Measurements from ENCODE around the gene CSNK1G1.
"Not testable (repeated sequence)": the region's sequence is repeated elsewhere in the genome, so short reads cannot be mapped to it uniquely, and the experiment has no call there.

The CSNK1G1 gene

DNA sequence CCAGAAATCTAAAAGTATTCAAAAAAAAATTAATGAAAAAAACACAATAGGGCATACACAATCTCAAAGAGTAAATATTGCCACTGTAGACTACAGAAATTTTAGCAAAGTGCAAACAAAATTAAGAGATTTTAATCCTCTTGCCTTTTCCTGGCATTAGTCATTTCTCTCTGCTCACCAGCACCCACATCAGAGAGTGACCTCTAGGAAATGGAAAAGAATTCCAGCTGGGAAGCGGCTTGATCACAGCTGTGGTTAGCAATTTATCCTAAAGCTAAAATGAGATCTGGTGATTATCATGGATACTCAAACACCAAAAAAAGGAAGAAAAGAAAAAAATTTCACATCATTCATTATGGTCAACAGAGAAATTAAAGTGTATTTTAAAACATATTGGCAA, 7.5 kb downstream of the CSNK1G1 start:
- DNase-seq: no peak
- no peak overlapping the region for H2AFZ ChIP-seq (ENCODE audit: low read length)
- no peaks in the 10 kb centered on the region for H4K20me1 ChIP-seq (ENCODE audit: insufficient read depth, low read length)
- H3F3A ChIP-seq (ENCODE audit: insufficient read depth, low read length): no peaks in the 10 kb centered on the region
- no peaks in the 10 kb centered on the region for H3K4me1 ChIP-seq (ENCODE audit: low read length)
- H3K9me2 ChIP-seq (replicated peaks; ENCODE audit: insufficient read depth, low read length): no peaks in the 10 kb centered on the region
- no peak overlapping the region for H3K9ac ChIP-seq (ENCODE audit: low read length)
- no peaks in the 10 kb centered on the region for H3K36me3 ChIP-seq (replicated peaks; ENCODE audit: insufficient read depth, low read length)
- no peaks in the 10 kb centered on the region for H3K9me3 ChIP-seq (replicated peaks; ENCODE audit: insufficient read depth, low read length)
- H3K79me2 ChIP-seq (ENCODE audit: low read length): peaks cover 17% of the 10 kb centered on the region
- no peak overlapping the region for H3K27ac ChIP-seq (ENCODE audit: low read length)
- H3K27me3 ChIP-seq (replicated peaks; ENCODE audit: insufficient read depth, low read length): no peaks in the 10 kb centered on the region
- no peak overlapping the region for H3K4me3 ChIP-seq (ENCODE audit: low read length)
- TF ChIP-seq, protein P1, sequence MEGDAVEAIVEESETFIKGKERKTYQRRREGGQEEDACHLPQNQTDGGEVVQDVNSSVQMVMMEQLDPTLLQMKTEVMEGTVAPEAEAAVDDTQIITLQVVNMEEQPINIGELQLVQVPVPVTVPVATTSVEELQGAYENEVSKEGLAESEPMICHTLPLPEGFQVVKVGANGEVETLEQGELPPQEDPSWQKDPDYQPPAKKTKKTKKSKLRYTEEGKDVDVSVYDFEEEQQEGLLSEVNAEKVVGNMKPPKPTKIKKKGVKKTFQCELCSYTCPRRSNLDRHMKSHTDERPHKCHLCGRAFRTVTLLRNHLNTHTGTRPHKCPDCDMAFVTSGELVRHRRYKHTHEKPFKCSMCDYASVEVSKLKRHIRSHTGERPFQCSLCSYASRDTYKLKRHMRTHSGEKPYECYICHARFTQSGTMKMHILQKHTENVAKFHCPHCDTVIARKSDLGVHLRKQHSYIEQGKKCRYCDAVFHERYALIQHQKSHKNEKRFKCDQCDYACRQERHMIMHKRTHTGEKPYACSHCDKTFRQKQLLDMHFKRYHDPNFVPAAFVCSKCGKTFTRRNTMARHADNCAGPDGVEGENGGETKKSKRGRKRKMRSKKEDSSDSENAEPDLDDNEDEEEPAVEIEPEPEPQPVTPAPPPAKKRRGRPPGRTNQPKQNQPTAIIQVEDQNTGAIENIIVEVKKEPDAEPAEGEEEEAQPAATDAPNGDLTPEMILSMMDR (IDR thresholded peaks at IDR 0.05; ENCODE audit: low read length): no peak
- no peak for TF ChIP-seq EZH2 (optimal IDR thresholded peaks at IDR 0.05; ENCODE audit: low read depth, low read length)
- TF ChIP-seq EZH2phosphoT487 (IDR thresholded peaks at IDR 0.05; ENCODE audit: low read length): no peak
- no peak overlapping the region for H3K4me2 ChIP-seq (ENCODE audit: low read depth, low read length)

DNA sequence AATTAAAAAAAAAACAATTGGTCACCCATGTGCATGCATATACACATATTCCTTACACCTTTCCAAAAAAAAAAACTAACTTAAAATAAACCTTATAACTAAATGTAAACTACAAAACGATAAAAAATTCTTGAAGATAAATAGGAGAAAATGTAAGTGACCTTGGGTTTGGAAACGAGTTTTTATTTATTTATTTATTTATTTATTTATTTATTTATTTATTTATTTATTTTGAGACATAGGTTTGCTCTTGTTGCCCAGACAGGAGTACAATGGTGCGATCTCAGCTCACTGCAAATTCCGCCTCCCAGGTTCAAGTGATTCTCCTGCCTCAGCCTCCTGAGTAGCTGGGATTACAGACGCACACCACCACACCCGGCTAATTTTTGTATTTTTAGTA, 9.7 kb downstream of the CSNK1G1 start:
- H3K9me3 ChIP-seq (replicated peaks; ENCODE audit: insufficient read depth, low read length); DNase-seq; H3F3A ChIP-seq (ENCODE audit: insufficient read depth, low read length); H3K9me2 ChIP-seq (replicated peaks; ENCODE audit: insufficient read depth, low read length); H3K27me3 ChIP-seq (replicated peaks; ENCODE audit: insufficient read depth, low read length); H3K27ac ChIP-seq (ENCODE audit: low read length); H3K4me2 ChIP-seq (ENCODE audit: low read depth, low read length); H4K20me1 ChIP-seq (ENCODE audit: insufficient read depth, low read length); H3K4me1 ChIP-seq (ENCODE audit: low read length); H3K36me3 ChIP-seq (replicated peaks; ENCODE audit: insufficient read depth, low read length); H3K9ac ChIP-seq (ENCODE audit: low read length); H2AFZ ChIP-seq (ENCODE audit: low read length); H3K4me3 ChIP-seq (ENCODE audit: low read length): not testable (repeated sequence)
- H3K79me2 ChIP-seq (ENCODE audit: low read length): peaks cover 12% of the 10 kb centered on the region; the same call in 1 of the 2 replicates

DNA sequence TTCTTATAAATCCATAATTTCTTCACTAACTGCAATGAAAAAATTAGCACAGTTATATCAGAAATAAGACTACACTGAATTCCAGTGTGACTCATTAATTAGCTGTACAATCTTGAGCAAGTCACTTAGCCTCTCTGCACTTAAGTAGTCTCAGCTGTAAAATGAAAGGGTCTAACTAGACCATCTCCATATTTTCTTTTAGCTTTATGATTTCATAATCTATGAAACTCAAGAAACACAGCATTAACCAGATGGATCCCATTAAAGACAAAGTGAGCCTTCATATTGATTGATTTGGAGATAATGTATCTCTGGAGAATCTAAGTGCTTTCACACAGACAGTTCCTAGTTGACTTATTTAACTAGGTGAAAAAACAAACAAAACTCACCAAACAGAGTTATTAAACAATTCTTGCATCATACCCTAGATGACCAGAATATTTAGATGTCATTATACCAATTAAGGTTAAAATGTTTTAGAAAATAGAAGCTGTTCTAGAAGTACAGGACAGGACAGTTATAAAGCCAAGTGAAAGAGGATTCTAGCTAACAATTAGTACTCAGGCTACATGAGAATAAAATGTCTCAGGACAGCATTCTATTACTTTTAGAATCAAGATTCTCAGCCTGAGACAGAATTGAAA, 11.2 kb downstream of the CSNK1G1 start:
- Histone ChIP-seq H3K9me3 (replicated peaks; ENCODE audit: insufficient read depth, low read length) (no peaks in the 10 kb centered on the region), H3K9me2 (replicated peaks; ENCODE audit: insufficient read depth, low read length) (no peaks in the 10 kb centered on the region), H3K79me2 (ENCODE audit: low read length) (peaks cover 12% of the 10 kb centered on the region; the same call in 1 of the 2 replicates), H3K36me3 (replicated peaks; ENCODE audit: insufficient read depth, low read length) (no peaks in the 10 kb centered on the region), H3K4me2 (ENCODE audit: low read depth, low read length) (no peak overlapping the region), H3K27ac (ENCODE audit: low read length) (no peak overlapping the region), H3K27me3 (replicated peaks; ENCODE audit: insufficient read depth, low read length) (no peaks in the 10 kb centered on the region), H3K9ac (ENCODE audit: low read length) (no peak overlapping the region), H3F3A (ENCODE audit: insufficient read depth, low read length) (no peaks in the 10 kb centered on the region), H3K4me3 (ENCODE audit: low read length) (no peak overlapping the region), H3K4me1 (ENCODE audit: low read length) (no peaks in the 10 kb centered on the region), H2AFZ (ENCODE audit: low read length) (no peak overlapping the region), H4K20me1 (ENCODE audit: insufficient read depth, low read length) (no peaks in the 10 kb centered on the region)
- no peak for DNase-seq
- TF ChIP-seq, protein P1 (IDR thresholded peaks at IDR 0.05; ENCODE audit: low read length): no peak
- no peak for TF ChIP-seq EZH2phosphoT487 (IDR thresholded peaks at IDR 0.05; ENCODE audit: low read length)
- no peak for TF ChIP-seq EZH2 (optimal IDR thresholded peaks at IDR 0.05; ENCODE audit: low read depth, low read length)

DNA sequence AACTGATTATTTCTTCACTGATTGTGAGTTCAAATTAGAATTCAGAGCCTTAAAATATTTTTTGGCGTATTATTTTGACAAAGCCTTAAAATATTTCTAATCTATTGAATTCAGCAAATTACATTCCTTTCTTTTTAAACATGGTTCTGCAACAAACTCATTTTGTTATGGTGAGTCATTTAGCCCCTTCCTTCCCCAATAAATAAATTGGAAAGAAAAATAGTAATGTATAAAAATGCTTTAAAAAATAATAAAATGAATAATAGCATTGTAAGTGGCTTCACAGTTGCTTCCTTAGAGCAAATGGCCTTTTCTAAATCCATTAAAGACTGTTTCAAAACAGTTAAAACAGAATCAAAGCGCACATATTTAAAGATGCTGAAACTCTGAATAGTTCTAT, 12.1 kb downstream of the CSNK1G1 start:
- Histone ChIP-seq H3K36me3 (replicated peaks; ENCODE audit: insufficient read depth, low read length) (no peaks in the 10 kb centered on the region), H3K4me3 (ENCODE audit: low read length) (no peak overlapping the region), H3F3A (ENCODE audit: insufficient read depth, low read length) (no peaks in the 10 kb centered on the region), H3K4me1 (ENCODE audit: low read length) (no peaks in the 10 kb centered on the region), H3K9me2 (replicated peaks; ENCODE audit: insufficient read depth, low read length) (no peaks in the 10 kb centered on the region), H3K27ac (ENCODE audit: low read length) (no peak overlapping the region), H3K4me2 (ENCODE audit: low read depth, low read length) (no peak overlapping the region), H3K27me3 (replicated peaks; ENCODE audit: insufficient read depth, low read length) (no peaks in the 10 kb centered on the region), H3K9me3 (replicated peaks; ENCODE audit: insufficient read depth, low read length) (no peaks in the 10 kb centered on the region), H2AFZ (ENCODE audit: low read length) (no peak overlapping the region), H3K79me2 (ENCODE audit: low read length) (peaks cover 12% of the 10 kb centered on the region; the same call in 1 of the 2 replicates), H4K20me1 (ENCODE audit: insufficient read depth, low read length) (no peaks in the 10 kb centered on the region), H3K9ac (ENCODE audit: low read length) (no peak overlapping the region)
- TF ChIP-seq EZH2phosphoT487 (IDR thresholded peaks at IDR 0.05; ENCODE audit: low read length) (no peak), EZH2 (optimal IDR thresholded peaks at IDR 0.05; ENCODE audit: low read depth, low read length) (no peak)
- TF ChIP-seq, protein P1 (IDR thresholded peaks at IDR 0.05; ENCODE audit: low read length): no peak
- no peak for DNase-seq
